Bronchial epithelial cell (primary cell): Measurements from ENCODE around the gene DSCAM. TPM values are rescaled to one million over a fixed set of nuclear protein-coding genes. Genes with fewer than 3 reads are reported as not detected.

Experiments
- DNase-seq: peaks from one replicate; pipeline ENCODE4 v3.0.0-alpha.2; 2010; ENCODE audit warnings: low read depth
- FAIRE-seq: peaks from 2 replicates; lab custom pipeline; 2011; peaks lifted over from hg19 to GRCh38; lab: Jason Lieb, UNC
- H3K27me3 ChIP-seq: 2 replicates; pipeline ENCODE4 v1.5.1; 2011; ENCODE audit warnings: low read length; ENCODE audit not compliant: control insufficient read depth, insufficient read depth
- H3K36me3 ChIP-seq: 2 replicates; pipeline ENCODE4 v1.5.1; 2011; ENCODE audit warnings: low read length; ENCODE audit not compliant: control insufficient read depth, insufficient read depth
- H3K4me3 ChIP-seq: 2 replicates; pipeline ENCODE4 v1.5.1; 2011; ENCODE audit warnings: mild to moderate bottlenecking, low read depth, low read length, control low read depth
- total RNA-seq: library from RNA; depleted of rRNA; stranded (reverse); fragments of >200 nt; gene quantifications from 2 replicates; pipeline ENCODE4 v1.2.1, GENCODE V29; 2014
- TF ChIP-seq, protein P1 (sequence below): IDR thresholded peaks from 2 replicates; pipeline ENCODE4 v1.5.1; 2011; ENCODE audit warnings: mild to moderate bottlenecking, moderate library complexity, low read length, control low read depth, inconsistent platforms; ENCODE audit not compliant: insufficient read depth, severe bottlenecking

Gene DSCAM
- total RNA-seq, 1 donor from 2014 or later, result 0.53 TPM

DNA sequence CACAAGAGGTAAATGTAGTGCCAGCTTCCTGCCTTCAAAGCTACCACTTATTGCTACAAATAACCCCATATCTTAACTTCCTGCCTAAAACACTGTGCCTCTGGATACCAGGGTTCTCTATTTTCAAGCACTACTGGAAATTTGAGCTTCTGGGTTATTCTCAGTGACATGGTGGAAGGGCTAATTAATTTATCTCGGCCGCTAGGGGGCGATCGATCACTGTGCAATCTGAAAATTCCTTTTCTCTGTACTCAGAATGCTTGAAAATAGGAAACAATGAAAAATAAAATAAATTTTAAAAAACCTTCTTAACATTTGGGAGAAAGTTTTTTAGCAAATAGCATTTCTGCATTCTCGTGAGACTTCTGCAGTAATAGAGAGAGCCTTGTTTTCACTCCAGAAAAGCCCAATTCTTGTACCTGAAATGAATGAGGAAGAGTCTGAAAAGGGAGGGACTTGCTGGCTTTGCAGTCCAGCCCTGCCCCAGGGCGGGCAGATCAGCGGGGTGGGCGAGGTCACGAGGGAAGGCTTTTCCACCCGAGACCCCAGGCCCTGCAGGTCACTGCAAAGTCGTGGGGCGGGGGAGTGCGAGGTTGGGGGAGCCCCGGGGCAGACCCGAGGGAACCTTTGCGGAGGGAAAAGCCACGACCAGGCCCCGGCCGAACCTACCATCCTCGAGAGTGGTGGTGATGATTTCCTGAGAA is 703.0 kb downstream of the DSCAM start:
- H3K36me3 ChIP-seq, result no peaks in the 10 kb centered on the region
- no peak overlapping the region for H3K4me3 ChIP-seq
- TF ChIP-seq, protein P1, sequence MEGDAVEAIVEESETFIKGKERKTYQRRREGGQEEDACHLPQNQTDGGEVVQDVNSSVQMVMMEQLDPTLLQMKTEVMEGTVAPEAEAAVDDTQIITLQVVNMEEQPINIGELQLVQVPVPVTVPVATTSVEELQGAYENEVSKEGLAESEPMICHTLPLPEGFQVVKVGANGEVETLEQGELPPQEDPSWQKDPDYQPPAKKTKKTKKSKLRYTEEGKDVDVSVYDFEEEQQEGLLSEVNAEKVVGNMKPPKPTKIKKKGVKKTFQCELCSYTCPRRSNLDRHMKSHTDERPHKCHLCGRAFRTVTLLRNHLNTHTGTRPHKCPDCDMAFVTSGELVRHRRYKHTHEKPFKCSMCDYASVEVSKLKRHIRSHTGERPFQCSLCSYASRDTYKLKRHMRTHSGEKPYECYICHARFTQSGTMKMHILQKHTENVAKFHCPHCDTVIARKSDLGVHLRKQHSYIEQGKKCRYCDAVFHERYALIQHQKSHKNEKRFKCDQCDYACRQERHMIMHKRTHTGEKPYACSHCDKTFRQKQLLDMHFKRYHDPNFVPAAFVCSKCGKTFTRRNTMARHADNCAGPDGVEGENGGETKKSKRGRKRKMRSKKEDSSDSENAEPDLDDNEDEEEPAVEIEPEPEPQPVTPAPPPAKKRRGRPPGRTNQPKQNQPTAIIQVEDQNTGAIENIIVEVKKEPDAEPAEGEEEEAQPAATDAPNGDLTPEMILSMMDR, result peak; percentile 59
- DNase-seq (peak; percentile 33), FAIRE-seq (no peak)
- H3K27me3 ChIP-seq, result no peaks in the 10 kb centered on the region

DNA sequence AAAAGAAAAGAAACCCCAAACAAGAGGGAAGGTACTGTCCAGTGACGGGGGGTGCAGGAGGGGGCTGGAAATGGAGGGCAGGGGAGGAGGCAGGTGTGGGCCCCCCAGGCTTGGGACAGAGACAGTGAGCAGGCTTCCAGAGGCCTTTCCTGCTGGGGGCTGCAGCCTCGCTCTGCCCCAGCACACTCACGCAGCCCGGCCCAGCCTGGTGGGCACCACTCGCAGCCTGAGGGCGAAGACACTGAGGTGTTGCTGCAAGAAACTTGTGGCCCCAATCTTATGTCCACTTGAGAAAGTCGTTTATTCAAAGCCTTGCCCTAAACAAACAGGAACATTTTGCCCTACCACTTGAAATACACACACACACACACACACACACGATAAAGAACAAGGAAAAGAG is 705.3 kb downstream of the DSCAM start:
- Histone ChIP-seq H3K36me3 (no peaks in the 10 kb centered on the region), H3K27me3 (no peaks in the 10 kb centered on the region), H3K4me3 (no peak overlapping the region)
- DNase-seq (no peak), FAIRE-seq (no peak)
- TF ChIP-seq, protein P1, result no peak

DNA sequence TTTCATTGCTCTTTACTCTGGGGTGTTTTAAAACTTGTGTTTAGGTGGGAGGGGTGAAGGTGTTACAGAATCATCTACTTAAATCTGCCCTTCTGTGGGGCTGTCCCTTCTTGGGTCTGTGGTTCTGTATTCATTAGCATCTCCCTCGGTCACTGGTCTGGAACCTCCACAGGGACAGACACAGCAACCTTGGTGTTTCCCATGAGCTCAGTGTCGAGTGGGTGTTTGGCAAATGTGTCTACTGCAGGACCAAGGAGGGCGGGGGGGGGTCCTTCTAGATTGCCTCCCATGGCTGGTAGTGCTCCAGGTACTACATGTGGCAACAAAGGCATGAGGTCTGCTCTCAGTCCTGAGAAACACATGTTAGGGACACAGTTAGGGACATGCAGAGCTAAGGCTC is 706.3 kb downstream of the DSCAM start:
- no peak for FAIRE-seq
- DNase-seq, result no peak
- Histone ChIP-seq H3K27me3 (no peaks in the 10 kb centered on the region), H3K4me3 (no peak overlapping the region), H3K36me3 (no peaks in the 10 kb centered on the region)
- TF ChIP-seq, protein P1, result no peak

DNA sequence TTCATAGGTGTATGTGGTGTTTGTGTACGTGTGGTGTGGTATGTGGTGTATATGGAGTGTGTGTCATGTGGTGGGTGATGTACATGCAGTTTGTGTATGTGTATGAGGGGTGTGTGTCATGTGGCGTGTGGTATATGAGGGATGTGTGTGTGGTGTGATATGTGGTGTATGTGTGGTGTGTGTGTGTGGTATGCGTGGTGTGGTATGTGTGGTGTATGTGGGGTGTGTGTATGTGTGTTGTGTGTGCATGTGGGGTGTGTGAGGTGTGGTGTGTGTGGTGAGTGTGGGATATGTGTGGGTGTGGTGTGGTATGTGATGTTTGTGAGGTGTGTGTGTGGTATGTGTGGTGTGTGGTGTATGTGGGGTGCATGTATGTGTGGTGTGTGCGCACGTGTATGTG is 707.3 kb downstream of the DSCAM start:
- Histone ChIP-seq H3K36me3 (no peaks in the 10 kb centered on the region), H3K27me3 (no peaks in the 10 kb centered on the region), H3K4me3 (no peak overlapping the region)
- FAIRE-seq, result peak; percentile 94
- TF ChIP-seq, protein P1, result no peak
- DNase-seq, result no peak

DNA sequence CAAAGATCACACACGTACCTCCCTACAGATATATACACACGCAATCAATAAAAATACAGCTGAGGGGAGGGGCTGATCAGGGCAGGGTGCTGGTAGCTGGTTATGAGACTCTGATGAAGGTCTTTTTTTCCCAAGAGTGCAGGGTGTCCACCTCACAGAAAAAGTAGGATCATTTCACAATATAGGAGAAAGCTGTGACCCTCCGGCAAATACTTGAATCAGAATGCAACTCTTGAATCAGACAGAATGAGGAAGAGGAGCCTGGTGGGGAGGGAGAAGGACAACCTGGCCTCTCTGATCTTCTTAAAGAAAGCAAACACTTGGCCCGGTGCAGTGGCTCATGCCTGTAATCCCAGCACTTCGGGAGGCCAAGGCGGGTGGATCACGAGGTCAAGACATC is 710.4 kb downstream of the DSCAM start:
- TF ChIP-seq, protein P1, result no peak
- DNase-seq (no peak), FAIRE-seq (no peak)
- Histone ChIP-seq H3K36me3 (no peaks in the 10 kb centered on the region), H3K27me3 (no peaks in the 10 kb centered on the region), H3K4me3 (no peak overlapping the region)
